GM19455 (cell line): ENCODE results near the gene CRABP1.

Experiments used
- ATAC-seq: cut with Tn5 transposase; IDR thresholded peaks from one replicate; pipeline ENCODE4 v1.9.1; 2021; ENCODE audit not compliant: unreplicated experiment

CRABP1 gene

DNA sequence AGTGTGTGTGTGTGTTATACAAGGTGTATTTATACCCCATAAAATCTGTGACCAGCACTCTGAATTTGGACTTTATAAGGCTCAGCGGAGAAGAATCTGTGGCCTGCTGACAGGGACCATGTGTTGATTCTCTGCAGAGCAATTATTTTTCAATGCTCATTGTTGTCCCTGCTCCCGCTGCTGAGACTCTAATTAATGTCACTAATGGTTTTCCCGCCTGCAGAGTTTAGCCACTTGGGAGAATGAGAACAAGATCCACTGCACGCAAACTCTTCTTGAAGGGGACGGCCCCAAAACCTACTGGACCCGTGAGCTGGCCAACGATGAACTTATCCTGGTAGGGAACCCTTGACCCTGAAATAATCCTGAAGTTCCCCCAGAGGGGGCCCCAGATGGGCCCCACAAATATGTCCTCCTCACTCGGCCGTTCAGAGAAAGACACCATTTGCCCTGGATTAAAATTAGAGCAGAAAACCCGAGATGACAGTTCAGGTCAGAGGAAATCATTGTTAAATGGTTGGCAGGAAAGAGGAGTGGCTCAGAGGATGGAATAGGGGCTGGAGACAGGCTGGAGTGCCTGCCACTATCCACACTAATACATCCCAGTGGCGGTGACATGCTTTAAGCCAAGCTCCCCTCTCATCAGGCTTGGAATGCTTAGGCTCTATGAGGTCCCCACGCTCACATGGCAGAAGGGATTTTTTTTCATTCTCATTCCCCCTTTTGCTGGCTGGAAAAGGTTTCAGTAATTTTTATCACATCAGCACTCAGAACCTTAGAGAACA is 3.3 kb downstream of the CRABP1 start:
- ATAC-seq: no peak

DNA sequence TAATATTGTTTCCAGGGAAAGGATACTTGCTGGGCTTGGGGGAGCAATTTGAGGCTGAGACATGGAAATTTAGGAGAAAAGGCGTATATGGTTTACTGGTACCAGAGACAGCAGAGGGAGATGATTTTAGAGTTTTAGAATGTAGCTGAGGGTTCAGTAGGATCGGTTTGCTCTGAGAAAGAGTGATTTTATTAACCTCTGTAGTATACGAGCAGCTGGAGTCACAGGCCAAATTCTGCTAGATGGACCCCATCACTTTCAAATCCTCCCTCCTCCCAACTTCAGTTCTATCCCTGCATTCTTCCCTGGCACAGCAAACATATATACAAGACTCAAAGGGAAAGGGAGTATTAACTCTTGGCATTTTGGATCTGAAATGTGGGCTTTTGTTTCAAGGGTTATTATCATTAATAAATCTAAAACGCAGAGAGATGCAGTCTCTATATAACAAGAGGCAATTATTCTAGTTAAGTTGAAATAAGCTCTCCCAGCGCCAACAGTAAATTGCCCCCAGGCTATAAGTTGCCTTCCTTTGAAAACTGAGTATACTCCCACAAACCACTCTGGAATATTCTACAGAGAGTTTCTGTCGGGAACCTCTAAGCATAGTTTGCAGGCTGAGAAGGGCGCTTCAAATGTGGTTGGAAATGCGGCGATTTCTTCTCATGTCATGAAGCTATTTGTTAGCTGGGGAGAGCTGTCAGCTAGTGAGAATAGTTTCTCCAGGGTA is 5.4 kb downstream of the CRABP1 start:
- ATAC-seq: no peak

DNA sequence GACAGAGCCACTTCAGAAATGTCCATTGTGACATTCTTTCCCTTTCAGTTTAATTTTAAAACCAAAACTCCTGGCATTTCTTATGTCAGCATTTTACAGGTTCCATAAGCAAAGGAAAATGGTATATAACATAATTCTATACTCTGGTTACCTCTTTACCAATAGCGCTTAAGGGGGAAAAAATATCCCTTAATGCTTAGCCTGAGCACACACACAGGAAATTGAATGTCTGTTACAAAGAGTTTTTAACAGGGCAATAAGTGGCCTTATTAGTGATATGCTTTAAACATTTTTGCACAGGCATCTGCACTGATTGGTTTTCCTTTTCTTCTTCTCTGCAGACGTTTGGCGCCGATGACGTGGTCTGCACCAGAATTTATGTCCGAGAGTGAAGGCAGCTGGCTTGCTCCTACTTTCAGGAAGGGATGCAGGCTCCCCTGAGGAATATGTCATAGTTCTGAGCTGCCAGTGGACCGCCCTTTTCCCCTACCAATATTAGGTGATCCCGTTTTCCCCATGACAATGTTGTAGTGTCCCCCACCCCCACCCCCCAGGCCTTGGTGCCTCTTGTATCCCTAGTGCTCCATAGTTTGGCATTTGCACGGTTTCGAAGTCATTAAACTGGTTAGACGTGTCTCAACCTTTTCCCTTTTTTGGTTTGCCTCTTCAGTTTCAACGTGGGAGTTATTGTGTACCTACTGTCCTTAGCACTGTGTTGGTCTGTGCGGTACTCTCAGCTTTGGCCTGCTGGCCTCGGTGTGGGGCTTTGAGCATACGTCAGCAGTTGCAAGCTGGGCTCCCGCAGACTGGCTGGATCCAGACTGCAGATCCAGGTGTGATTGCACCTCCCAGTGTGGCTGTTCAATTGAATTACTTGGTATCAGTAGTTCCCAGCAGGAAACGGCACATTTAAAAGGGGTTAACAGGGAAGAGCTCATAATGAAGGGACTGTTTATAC is 7.7 kb downstream of the CRABP1 start:
- ATAC-seq: no peak

DNA sequence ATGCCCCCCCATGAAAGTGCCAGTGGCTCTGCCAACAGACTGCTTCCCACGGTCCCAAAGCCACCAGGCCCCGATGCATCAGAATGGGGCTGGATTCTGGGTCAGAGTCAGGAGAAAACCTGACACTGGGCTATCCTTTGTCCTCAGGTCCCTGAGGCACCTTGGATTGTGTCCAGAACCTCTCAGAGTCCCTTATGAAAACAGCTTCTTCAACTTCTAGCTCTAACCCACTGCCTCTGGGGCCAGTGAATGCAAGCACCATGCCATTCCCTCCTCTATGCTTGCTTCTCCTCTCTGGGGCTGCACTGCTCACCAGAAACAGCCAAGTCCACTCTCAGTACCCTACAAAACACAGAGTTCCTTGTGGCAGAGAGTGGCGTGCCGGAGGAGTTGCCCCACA is 9.9 kb downstream of the CRABP1 start:
- no peak for ATAC-seq

DNA sequence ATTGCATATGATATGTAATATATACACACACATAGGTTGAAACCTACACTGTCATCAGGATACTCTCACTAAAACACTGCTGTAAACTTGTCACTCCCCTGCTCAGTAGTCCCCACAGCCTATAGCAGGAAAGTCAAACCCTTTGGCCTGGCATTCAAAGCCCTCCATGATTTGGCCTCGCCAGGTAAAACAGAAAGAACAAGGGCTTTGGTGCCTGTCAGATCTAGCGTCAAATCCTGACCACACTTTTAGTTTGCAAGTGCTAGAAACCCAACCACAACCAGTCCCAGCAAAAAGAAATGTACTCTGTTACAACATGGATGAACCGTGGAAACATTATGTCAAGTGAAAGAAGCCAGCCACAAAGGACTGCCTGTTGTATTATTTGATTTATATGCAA is 11.4 kb downstream of the CRABP1 start:
- no peak for ATAC-seq

DNA sequence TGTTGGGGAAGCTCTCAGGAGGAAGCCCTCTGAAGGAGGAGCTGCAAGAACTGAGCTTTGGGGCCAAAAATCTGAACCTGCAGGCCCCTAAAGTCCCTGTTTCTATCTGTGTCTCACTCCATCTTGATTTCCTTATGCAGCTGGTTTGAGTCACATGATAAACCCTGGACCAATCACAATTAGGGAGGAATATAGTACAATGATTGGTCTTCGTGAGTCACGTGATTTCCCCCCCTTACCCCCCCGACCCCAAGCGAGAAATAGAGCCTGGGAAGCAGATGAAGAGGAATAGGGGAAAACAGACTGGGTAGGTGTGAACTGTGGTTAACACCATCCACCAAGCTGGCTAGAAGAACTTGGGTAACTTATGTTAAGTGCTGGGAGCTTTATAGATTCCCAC is 12.9 kb downstream of the CRABP1 start:
- ATAC-seq: no peak

DNA sequence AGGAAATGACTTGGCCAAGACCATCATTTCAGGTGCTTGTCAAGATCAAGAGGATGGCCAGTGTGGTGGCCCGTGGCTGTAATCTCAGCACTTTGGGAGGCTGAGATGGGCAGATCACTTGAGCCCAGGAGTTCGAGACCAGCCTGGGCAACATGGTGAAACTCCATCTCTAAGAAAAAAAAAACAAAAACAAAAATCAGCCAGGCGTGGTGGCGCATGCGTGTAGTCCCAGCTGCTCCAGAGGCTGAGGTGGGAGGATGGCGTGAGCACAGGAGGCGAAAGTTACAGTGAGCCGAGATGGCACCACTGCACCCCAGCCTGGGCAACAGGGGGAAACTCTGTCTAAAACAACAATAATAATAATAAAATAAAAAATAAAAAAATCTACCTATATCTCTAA is 15.0 kb downstream of the CRABP1 start:
- ATAC-seq: no peak

DNA sequence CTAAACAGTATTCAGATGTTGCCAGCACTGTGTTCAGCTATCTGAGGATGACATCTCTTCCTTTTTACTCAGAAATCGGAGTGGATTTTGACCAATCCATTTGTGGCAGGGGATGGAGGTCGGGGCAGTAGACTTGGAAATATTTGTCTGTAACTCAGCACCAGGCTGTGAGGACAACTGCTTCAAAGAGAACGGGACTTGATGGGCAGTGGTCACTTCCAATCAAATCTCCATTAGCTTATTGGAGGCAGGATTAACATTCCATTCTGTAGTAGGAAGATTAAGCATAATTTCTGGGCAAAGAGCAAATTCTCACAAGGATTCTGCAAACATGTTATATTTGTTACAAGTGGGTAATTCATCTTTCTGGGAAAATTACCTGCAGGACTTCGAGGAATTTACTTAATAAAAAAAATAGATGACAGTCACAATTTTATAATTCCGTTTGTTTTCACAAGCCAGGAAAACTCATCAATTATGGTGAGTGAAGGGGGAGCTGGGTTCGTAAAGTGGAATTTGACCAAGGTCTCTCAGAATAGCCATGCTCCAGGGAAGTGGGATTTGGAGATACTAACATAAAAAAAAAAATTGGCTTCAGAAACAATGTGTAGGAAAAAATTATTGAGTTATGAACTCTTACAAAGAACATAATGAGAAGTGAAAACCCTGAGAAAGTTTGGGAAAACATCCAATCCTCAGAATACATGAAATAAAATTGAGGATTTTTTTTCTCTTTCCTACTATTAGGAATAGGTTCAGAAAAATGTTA is 18.1 kb downstream of the CRABP1 start:
- no peak for ATAC-seq

DNA sequence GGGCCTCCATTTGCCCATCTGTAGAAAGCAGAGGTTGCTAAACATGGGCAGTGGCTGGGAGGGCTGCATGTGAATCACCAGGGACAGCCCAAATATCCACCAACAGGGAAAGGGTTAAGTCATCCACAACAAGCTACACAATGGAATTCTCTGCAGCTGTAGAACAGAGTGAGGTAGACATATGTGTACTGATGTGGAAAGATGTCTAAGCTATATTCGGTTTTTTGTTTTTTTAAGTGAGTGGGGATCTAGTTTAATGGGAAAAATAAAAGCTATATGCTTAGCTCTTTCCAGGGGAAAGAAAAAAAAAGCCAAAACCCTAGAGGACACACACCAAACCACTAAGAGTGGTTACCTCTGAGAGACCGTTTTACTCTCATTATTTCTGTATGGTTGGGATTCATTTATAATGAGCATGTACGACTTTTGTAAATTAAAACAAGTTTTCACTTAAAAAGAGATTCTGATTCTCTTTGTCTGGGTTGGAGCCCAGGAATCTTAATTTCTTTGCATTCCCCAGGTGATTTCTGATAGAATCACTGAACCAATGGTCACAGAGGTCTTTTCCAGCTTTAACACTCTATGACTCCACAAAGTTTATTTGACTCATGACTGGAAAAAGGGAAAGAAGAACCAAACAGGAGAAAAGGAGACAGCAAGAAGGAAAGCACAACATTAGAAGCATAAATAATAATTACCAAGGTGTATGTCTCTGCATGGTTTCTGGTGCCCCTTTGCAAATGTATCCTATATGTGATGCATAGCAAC is 19.1 kb downstream of the CRABP1 start:
- ATAC-seq: no peak

DNA sequence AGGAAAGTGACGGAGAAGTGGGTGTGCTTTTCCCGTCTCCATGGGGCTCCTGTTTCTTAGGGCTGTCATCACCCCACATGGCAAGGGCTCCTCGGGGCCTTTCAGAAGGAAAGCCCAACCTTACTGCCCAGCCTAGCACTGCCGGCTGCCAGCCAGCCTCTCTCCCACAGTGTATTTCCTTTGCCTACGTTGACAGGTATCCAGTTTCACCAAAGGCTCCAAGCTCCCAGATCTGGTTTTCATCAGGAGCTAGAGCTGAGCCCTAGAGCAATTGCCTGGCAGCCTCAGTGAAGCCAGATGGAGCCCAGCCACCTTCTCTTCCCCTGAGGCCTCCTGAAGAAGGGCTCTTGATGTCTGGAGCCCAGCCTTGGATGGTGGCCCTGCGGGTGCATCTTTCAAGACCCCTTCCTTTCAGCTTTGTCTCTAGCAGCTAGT is 20.2 kb downstream of the CRABP1 start:
- no peak for ATAC-seq

DNA sequence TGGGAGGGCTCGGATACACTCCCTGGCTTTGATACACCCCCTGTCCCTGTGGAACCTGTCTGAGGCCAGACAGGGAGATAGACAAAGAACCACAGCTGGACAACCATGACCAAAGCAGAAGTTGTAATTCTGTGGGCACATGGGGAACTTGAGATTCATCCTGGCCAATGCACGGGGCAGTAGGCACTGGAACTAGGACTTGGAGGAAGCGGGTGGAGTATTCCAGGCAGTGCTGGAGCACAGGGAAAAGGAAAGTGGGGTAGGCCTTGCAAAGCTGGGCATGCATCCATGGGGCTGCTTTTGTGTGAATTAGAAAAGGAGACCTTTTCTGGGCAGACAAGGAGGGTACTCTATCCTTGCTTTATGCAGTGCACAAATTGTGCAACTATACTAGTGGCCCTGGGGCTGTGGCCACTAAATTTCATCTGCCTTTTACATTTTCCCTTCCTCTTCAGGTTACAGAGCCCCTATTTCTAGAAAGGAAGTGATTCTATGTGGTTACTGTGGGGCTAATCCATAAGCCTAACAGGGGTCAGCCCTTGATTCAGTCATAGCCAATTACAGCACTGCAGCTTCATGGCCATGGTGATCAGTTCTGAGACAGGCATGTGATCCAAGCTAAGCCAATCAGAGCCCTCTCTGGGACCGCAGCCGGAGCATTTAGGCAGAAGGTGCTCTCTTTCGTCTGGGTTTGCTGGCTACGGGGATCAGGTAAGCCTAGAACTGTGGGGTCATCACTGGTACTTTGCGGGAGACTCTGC is 21.0 kb downstream of the CRABP1 start:
- no peak for ATAC-seq

DNA sequence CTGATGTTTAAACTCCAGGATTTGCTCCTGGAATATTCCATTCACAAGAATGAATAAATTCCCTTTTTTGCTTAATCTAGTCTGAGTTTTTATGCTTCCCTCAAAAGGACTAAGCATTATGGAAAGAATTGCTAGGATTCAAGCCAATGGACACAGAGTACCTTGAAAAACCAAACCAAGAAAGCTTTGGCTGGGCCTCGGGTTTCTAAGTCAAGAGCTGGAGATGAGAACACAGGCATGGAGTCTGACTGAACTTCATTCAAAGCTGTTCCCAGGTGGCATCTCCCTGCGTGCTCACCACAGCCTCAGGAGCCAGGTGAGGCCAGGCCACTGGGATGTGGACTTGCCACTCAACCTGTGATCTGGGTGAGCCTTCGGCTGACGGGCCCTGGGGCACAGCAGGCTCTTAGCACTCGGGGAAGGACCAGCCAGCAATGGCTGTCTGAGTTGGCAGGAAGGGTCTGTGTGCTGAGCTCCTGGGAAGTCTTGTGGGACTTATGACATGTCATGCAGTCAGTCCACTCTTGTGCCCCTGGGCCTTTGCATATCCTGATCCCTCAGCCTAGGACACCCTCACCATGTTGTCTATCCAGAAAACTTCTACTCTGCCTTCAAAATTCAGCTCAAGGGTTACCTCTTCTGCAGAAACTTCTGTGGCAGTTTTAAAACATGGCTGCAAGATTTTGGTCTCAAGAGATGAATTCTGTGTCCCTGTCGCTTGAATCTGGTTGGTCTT is 21.8 kb downstream of the CRABP1 start:
- no peak for ATAC-seq

DNA sequence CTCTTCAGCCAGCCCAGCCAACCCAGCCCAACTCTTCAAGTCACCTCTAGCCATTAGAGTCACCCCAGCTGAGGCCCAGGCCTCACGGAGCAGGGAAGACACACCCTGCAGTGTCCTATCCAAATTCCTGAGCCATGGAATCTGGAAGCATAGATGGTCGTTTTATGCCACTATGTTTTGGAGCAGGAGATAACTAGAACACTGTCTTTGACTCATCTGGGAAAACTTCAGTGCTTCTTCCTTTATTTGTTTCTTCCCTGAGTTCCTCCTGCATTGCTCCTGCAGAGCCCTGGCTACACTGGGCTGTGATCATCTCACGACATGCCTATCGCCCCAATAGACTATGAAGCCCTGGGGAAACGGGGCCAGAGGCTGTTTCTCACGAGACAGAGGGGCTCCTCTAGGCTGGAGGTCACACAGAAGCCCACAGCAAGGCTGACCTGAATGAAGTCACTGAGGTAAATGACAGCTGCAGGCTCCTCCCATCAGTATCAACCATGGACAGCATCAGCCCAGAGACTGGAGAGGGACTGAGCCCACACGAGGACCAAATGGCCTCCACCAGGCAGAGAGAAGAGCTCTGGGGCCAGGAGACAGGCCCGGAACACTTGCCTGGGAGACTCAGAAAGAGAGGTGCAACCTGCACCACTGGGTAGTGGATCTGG is 22.7 kb downstream of the CRABP1 start:
- ATAC-seq: no peak

DNA sequence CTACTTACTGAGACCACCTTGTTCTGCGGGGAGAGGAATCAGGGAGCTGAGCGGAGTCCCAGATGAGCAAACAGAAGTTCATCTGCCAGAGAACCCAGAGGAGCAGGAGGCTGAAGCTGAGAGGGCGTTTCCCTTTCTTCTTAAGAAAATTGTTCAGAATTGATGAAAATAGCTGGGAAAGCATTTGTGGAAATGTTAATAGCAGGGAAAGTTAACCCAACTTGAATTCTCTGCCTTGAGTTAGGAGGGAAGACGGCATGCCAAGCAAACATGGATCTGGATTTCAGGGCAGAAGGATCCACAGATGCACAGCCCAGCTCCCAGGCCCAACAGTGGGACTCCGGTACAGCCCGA is 23.2 kb downstream of the CRABP1 start:
- ATAC-seq: no peak

DNA sequence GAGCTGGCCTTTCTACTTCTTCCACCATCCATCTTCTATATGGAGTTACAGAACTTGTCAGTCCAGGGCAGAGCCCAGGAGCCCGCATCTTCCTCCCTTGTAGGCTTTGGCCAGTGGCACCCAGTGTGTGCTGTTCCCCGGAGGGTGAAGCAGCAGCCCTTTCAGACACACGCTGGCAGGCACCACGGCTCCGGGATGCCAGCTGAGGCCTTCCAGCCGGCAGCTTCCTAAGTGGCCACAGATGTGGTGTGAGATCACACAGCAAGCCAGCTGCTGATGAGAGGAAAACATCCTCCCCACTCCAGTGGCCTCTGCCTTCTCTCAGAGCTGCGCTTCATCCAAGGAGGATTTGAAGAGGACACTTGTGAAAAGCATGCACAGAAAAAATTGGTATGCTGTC is 24.1 kb downstream of the CRABP1 start:
- ATAC-seq: no peak

DNA sequence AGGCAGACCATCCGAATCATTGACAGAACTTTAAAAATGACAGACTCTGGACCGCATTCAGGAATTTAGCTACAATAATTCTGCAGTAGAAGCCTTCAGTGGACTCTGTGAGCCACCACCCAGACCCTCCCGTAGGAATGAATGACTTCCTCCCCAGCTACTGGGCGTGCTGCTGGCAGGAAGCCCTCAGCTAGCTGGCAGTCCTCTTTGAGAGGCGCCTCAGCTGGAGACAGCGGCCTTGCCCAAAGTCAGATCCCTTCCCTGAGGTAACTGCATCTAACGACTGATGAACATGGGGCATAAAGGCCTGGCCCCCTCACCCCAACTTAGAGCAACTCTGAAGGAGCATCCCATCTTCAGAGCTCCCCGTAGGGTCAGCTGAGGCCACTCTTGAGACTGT is 25.8 kb downstream of the CRABP1 start:
- no peak for ATAC-seq

DNA sequence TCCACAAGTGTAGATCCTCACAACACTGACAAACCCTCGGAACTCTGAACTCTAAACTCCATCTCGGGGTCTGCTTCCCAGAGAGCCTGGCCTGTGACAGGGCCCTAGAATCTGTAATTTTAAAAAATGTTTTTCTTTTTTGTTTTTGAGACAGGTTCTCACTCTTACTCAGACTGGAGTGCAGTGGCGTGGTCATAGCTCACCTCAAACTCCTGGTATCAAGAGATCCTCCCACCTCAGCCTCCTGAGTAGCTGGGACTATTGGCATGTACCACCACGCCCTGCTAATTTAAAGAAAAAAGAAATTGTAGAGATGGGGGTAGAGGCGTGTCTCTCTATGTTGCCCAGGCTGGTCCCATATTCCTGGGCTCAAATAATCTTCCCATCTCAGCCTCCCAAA is 26.2 kb downstream of the CRABP1 start:
- ATAC-seq: no peak

DNA sequence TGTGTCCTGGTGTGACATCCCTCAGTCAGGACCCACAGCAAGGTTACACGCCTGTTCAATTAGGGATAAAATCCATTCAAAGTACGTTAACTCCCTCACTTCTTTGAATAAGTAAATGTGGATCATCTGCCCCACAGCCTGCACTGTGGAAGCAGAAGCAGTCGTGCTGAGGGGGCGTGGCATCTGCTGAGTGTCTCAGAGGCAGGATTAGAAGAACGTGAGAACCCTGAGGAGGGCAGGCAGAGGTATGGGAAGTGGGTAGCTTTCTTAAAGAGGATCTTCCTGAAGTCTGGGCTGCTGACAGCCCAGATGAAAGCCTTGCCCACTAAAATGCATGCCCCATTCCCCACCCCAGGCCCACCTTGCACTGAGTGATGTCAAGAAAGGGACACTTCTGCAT is 28.5 kb downstream of the CRABP1 start:
- no peak for ATAC-seq
